ENCODE measurements around the gene HEXD.
"Not testable (repeated sequence)": the region's sequence is repeated elsewhere in the genome, so short reads cannot be mapped to it uniquely, and the experiment has no call there.

The HEXD gene

GRCh38 chr17:82439829-82440365, 21.8 kb downstream of the HEXD start:
- no peak for DNase-seq (ENCODE audit: low read depth in 4 of 4, low spot score in 1 of 4)

- no peak for DNase-seq (ENCODE audit: low read depth in 4 of 4, low spot score in 1 of 4)
Observed at GRCh38 chr17:82440469-82440981, 22.4 kb downstream of the HEXD start.

GRCh38 chr17:82440991-82441627, 23.0 kb downstream of the HEXD start:
- DNase-seq (ENCODE audit: low read depth in 4 of 4, low spot score in 1 of 4) = no peak

GRCh38 chr17:82441691-82442487, 23.7 kb downstream of the HEXD start:
- no peak for DNase-seq (ENCODE audit: low read depth in 4 of 4, low spot score in 1 of 4)

- no peak for DNase-seq (ENCODE audit: low read depth in 4 of 4, low spot score in 1 of 4)
Observed at GRCh38 chr17:82442643-82443464, 24.7 kb downstream of the HEXD start.

GRCh38 chr17:82443465-82444283, 25.5 kb downstream of the HEXD start:
- DNase-seq (ENCODE audit: low read depth in 4 of 4, low spot score in 1 of 4) = no peak

- no peak for DNase-seq (ENCODE audit: low read depth in 4 of 4, low spot score in 1 of 4)
Observed at GRCh38 chr17:82444284-82444893, 26.2 kb downstream of the HEXD start.

GRCh38 chr17:82444941-82445521, 26.9 kb downstream of the HEXD start:
- DNase-seq (ENCODE audit: low read depth in 4 of 4, low spot score in 1 of 4) = no peak

- no peak for DNase-seq (ENCODE audit: low read depth in 4 of 4, low spot score in 1 of 4)
Observed at GRCh38 chr17:82445542-82445941, 27.4 kb downstream of the HEXD start.

GRCh38 chr17:82446124-82446523, 28.0 kb downstream of the HEXD start:
- DNase-seq (ENCODE audit: low read depth in 4 of 4, low spot score in 1 of 4) = no peak

GRCh38 chr17:82446649-82447048, 28.5 kb downstream of the HEXD start:
- DNase-seq (ENCODE audit: low read depth in 4 of 4, low spot score in 1 of 4) = no peak

GRCh38 chr17:82447876-82448275, 29.7 kb downstream of the HEXD start:
- DNase-seq (ENCODE audit: low read depth in 4 of 4, low spot score in 1 of 4) = no peak

- DNase-seq (ENCODE audit: low read depth in 4 of 4, low spot score in 1 of 4) = peak; percentile 18 to 60 (median 36)
Observed at GRCh38 chr17:82449131-82449882, 31.2 kb downstream of the HEXD start.

GRCh38 chr17:82449883-82450356, 31.8 kb downstream of the HEXD start:
- peak in 2 of 4 experiments; percentile 23 to 41 for DNase-seq (ENCODE audit: low read depth in 4 of 4, low spot score in 1 of 4)

GRCh38 chr17:82450357-82451106, 32.4 kb downstream of the HEXD start, which contains the start of gene CYBC1:
Gene CYBC1 (minus strand): TSS chr17:82450752. CDS start chr17:82449254, 1,498 bp downstream.
- DNase-seq (ENCODE audit: low read depth in 4 of 4, low spot score in 1 of 4) = peak; percentile 89 to 95 (median 93)

- DNase-seq (ENCODE audit: low read depth in 4 of 4, low spot score in 1 of 4) = no peak
Observed at GRCh38 chr17:82452162-82452561, 34.0 kb downstream of the HEXD start.

GRCh38 chr17:82453151-82453550, 35.0 kb downstream of the HEXD start:
- not testable (repeated sequence) for DNase-seq (ENCODE audit: low read depth in 4 of 4, low spot score in 1 of 4)

GRCh38 chr17:82453706-82454105, 35.6 kb downstream of the HEXD start:
- not testable (repeated sequence) for DNase-seq (ENCODE audit: low read depth in 4 of 4, low spot score in 1 of 4)

Measured in stimulated activated CD4-positive, alpha-beta T cell treated with anti-CD3 and anti-CD28 coated beads, Interleukin-1b, Interleukin-23, amount 100 ng/mL, for 24 hours (primary cell).